SK-N-SH (cell line): Measurements from ENCODE around the gene AGK. TPM values are rescaled to one million over a fixed set of nuclear protein-coding genes. Genes with fewer than 3 reads are reported as not detected.

ENCODE experiments used
- CTCF ChIA-PET: fragments of 300-600, 350-600 bp; formaldehyde crosslinking; extraction: SDS; loops from one replicate; lab custom pipeline; 2021; lab: Yijun Ruan, JAX
- POLR2A ChIA-PET: fragments of 350-600 bp; sonication (Branson Sonifier 250); formaldehyde crosslinking; extraction: SDS; loops from one replicate; lab custom pipeline; 2020; ENCODE audit warnings: antibody characterized with exemption, inconsistent platforms; lab: Yijun Ruan, JAX
- DNase-seq: peaks from one replicate; pipeline ENCODE4 v3.0.0; 2012
- H2AFZ ChIP-seq: fragments of 200-600 bp; sonication (generic); 2 replicates; pipeline ENCODE4 v1.8.1; 2016; ENCODE audit warnings: antibody characterized with exemption, mild to moderate bottlenecking, low read depth
- H3F3A ChIP-seq: fragments of 200-600 bp; sonication (generic); replicated peaks from 2 replicates; pipeline ENCODE3; 2016; ENCODE audit warnings: antibody characterized with exemption, mild to moderate bottlenecking; ENCODE audit not compliant: insufficient read depth
- H3K27ac ChIP-seq, 2 experiments: fragments of 200-500 bp in 1 of 2; fragments of 200-600 bp in 1 of 2; sonication (Bioruptor generic) in 1 of 2; sonication (generic), shearing (Covaris generic) in 1 of 2; 2 replicates each; pipeline versions ENCODE4 v1.5.1 to v1.6.1; 2014 to 2016; ENCODE audit warnings: low read depth in 2 of 2, inconsistent platforms in 1 of 2, low read length in 1 of 2, mild to moderate bottlenecking in 1 of 2, mixed read lengths in 1 of 2
- H3K27me3 ChIP-seq: fragments of 200-600 bp; sonication (generic), shearing (Covaris generic); 2 replicates; pipeline ENCODE4 v1.6.1; 2016; ENCODE audit warnings: mixed run types; ENCODE audit not compliant: insufficient read depth
- H3K36me3 ChIP-seq, 2 experiments: fragments of 200-500 bp in 1 of 2; fragments of 200-600 bp in 1 of 2; sonication (Bioruptor generic) in 1 of 2; sonication (generic) in 1 of 2; replicated peaks in 1 of 2; 2 replicates each; pipeline versions ENCODE3 to v1.5.1; 2014 to 2016; ENCODE audit warnings: low read length in 1 of 2, mild to moderate bottlenecking in 1 of 2; ENCODE audit not compliant: insufficient read depth in 2 of 2, control insufficient read depth in 1 of 2
- H3K4me1 ChIP-seq, 2 experiments: fragments of 200-500 bp in 1 of 2; fragments of 200-600 bp in 1 of 2; sonication (Bioruptor generic) in 1 of 2; sonication (generic), shearing (Covaris generic) in 1 of 2; 2 replicates each; pipeline versions ENCODE4 v1.5.1 to v1.6.1; 2014 to 2016; ENCODE audit warnings: low read depth in 1 of 2, low read length in 1 of 2, mixed run types in 1 of 2; ENCODE audit not compliant: insufficient read depth in 2 of 2, control insufficient read depth in 1 of 2
- H3K4me2 ChIP-seq: fragments of 200-600 bp; sonication (generic), shearing (Covaris generic); 2 replicates; pipeline ENCODE4 v1.6.1; 2017; ENCODE audit warnings: mixed run types
- H3K4me3 ChIP-seq, 2 experiments: fragments of 200-500 bp in 1 of 2; fragments of 200-600 bp in 1 of 2; sonication (Bioruptor generic) in 1 of 2; sonication (generic), shearing (Covaris generic) in 1 of 2; 2 replicates each; pipeline versions ENCODE4 v1.5.1 to v1.8.1; 2014 to 2016; ENCODE audit warnings: low read depth in 2 of 2, inconsistent platforms in 1 of 2, low read length in 1 of 2, mild to moderate bottlenecking in 1 of 2, mixed read lengths in 1 of 2, moderate library complexity in 1 of 2
- H3K79me2 ChIP-seq: fragments of 200-600 bp; sonication (generic); 2 replicates; pipeline ENCODE4 v1.8.1; 2017; ENCODE audit warnings: mild to moderate bottlenecking; ENCODE audit not compliant: insufficient read depth
- H3K9ac ChIP-seq: fragments of 200-600 bp; sonication (generic); 2 replicates; pipeline ENCODE4 v1.6.1; 2017; ENCODE audit warnings: mixed run types
- H3K9me2 ChIP-seq: fragments of 200-600 bp; sonication (generic); 2 replicates; pipeline ENCODE4 v1.6.1; 2017; ENCODE audit warnings: mixed run types
- H3K9me3 ChIP-seq: fragments of 200-600 bp; sonication (generic); 2 replicates; pipeline ENCODE4 v1.6.1; 2017; ENCODE audit warnings: mixed run types, mild to moderate bottlenecking, moderate library complexity
- H4K20me1 ChIP-seq: fragments of 200-600 bp; sonication (generic); 2 replicates; pipeline ENCODE4 v1.6.1; 2017; ENCODE audit warnings: mild to moderate bottlenecking, mixed run types; ENCODE audit not compliant: insufficient read depth
- CHD2 ChIP-seq: fragments of 150-350 bp; IDR thresholded peaks from 2 replicates; pipeline ENCODE4 v1.6.1; 2018; ENCODE audit warnings: low read length; ENCODE audit not compliant: partially characterized antibody
- EP300 ChIP-seq, 2 experiments: IDR thresholded peaks; 2 replicates each; pipeline versions ENCODE4 v1.4.0 to v1.6.1; 2012; ENCODE audit warnings: borderline replicate concordance in 1 of 2, low read depth in 1 of 2, low read length in 1 of 2
- EZH2phosphoT487 ChIP-seq: fragments of 200-600 bp; sonication (generic); IDR thresholded peaks from 2 replicates; pipeline ENCODE4 v1.6.1; 2017; ENCODE audit warnings: low read depth, mixed run types, mild to moderate bottlenecking, antibody characterized with exemption, moderate library complexity, borderline replicate concordance
- FOXM1 ChIP-seq: IDR thresholded peaks from 2 replicates; pipeline ENCODE4 v1.4.0; 2012; ENCODE audit warnings: low read depth, mild to moderate bottlenecking
- JUND ChIP-seq: IDR thresholded peaks from 2 replicates; pipeline ENCODE4 v1.4.0; 2012
- NFIC ChIP-seq: IDR thresholded peaks from 2 replicates; pipeline ENCODE4 v1.4.0; 2012; ENCODE audit warnings: borderline replicate concordance
- POLR2AphosphoS5 ChIP-seq: IDR thresholded peaks from 2 replicates; pipeline ENCODE4 v1.6.1; 2012; ENCODE audit warnings: low read depth, low read length
- RAD21 ChIP-seq: IDR thresholded peaks from 2 replicates; pipeline ENCODE4 v1.6.1; 2012; ENCODE audit warnings: mild to moderate bottlenecking, low read length
- RCOR1 ChIP-seq: fragments of 150-350 bp; IDR thresholded peaks from 2 replicates; pipeline ENCODE4 v1.6.1; 2017; ENCODE audit warnings: antibody characterized with exemption, low read length
- RFX5 ChIP-seq: IDR thresholded peaks from 2 replicates; pipeline ENCODE4 v1.6.1; 2012; ENCODE audit warnings: mild to moderate bottlenecking, improper control_type of control experiment, low read length
- RXRA ChIP-seq: IDR thresholded peaks from 2 replicates; pipeline ENCODE4 v1.4.0; 2012; ENCODE audit warnings: low read depth, mild to moderate bottlenecking, borderline replicate concordance
- SIN3A ChIP-seq: IDR thresholded peaks from 2 replicates; pipeline ENCODE4 v1.6.1; 2012; ENCODE audit warnings: low read depth, mild to moderate bottlenecking, low read length, moderate library complexity, borderline replicate concordance
- TAF1 ChIP-seq: IDR thresholded peaks from 2 replicates; pipeline ENCODE4 v1.6.1; 2012; ENCODE audit warnings: low read depth, mild to moderate bottlenecking, low read length, moderate library complexity, borderline replicate concordance
- TCF12 ChIP-seq: IDR thresholded peaks from 2 replicates; pipeline ENCODE4 v1.4.0; 2012
- YY1 ChIP-seq: IDR thresholded peaks from 2 replicates; pipeline ENCODE4 v1.4.0; 2012; ENCODE audit warnings: low read depth, mild to moderate bottlenecking
- WGBS: methylation state at CpG from one replicate; pipeline ENCODE4 v1.1.6; 2017; ENCODE audit warnings: low lambda C conversion rate; 5-methylcytosine and 5-hydroxymethylcytosine counted together
- polyA plus RNA-seq, 3 experiments: library from polyadenylated mRNA; depleted of rRNA; stranded (reverse); fragments of >200 nt; gene quantifications; 2 replicates each; pipeline ENCODE4 v1.2.3, GENCODE V29; 2012
- TF ChIP-seq, protein P1 (sequence below): IDR thresholded peaks from 2 replicates; pipeline ENCODE4 v1.4.0; 2012; ENCODE audit warnings: low read depth, borderline replicate concordance
- TF ChIP-seq, protein P2 (sequence below): IDR thresholded peaks from 2 replicates; pipeline ENCODE4 v1.4.0; 2012; ENCODE audit warnings: low read depth, borderline replicate concordance
- TF ChIP-seq, protein P3 (sequence below): fragments of 200-600 bp; sonication (generic); IDR thresholded peaks from 2 replicates; pipeline ENCODE4 v1.6.1; 2017; ENCODE audit warnings: antibody characterized with exemption, mild to moderate bottlenecking, moderate library complexity
- TF ChIP-seq, protein P4 (sequence below): IDR thresholded peaks from 2 replicates; pipeline ENCODE4 v1.6.1; 2012; ENCODE audit warnings: mild to moderate bottlenecking, low read depth, low read length, moderate library complexity
- TF ChIP-seq, protein P5 (sequence below): fragments of 150-350 bp; IDR thresholded peaks from 2 replicates; pipeline ENCODE4 v1.6.1; 2017; ENCODE audit warnings: antibody characterized with exemption, low read length, low read depth, borderline replicate concordance

AGK gene
- polyA plus RNA-seq, 1 of the 3 experiments (the other 2 are of a cell fraction): 45.7 TPM

DNA sequence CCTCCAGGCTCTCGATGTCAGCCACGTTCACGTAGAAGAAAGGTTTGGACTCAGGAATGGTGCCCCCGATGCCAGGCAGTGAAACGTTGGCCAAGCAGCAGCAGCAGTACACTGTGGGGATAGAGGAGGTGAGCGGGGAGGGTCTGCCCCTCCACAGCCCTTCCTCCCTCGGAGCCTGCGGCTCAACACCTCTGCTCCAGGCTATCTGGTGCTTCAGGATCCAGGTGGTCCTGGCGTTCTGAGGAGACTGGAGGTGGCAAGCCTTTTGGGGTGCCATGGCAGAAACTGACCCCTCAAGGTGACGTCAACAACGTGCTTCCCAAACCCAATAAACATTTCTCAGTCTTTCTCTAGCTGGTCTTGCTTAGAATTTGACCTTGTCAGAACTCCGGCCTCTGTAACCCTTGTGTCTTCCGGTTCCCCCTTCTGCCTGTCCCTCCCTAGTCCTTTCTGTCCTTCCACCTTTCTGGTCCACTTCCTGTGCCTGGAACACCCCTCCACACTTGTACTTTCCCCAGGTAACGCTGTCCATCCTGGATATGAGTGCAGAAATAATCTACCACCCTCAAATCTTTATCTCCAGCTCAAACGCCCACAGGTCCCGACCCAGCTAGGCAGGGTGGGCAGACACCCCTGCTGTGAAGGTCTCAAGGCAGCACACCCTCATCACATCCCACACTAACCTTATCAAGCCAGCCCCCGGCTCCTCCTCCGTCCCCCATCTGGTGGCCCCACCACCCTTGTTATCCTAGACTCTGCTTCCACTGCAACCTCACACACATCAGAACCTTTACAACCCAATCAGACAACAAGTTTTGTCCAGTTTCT lies 114.2 kb downstream of the AGK start (continued):
- TF ChIP-seq FOXM1 (no peak), RCOR1 (no peak)

DNA sequence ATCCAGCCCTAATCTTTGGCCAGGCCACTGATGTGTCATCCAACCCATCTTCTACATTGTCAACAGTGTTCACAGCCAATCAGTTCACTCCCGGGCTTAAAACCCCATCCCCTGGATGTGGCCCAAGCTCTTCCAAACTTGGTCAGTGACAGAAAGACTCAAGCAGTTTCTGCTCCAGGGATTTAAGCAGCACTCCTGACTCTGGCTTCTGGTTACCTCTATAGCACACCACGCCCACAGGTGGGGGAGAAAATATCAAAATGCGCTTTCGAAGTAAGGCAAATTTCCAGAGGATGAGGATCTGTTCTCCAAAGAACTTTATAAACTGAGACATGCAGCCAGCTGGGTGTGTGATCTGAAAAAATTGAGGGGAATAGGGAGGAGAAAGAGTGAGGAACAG lies 114.9 kb downstream of the AGK start:
- peaks cover 29 to 48% of the 10 kb centered on the region in 2 experiments for H3K36me3 ChIP-seq
- no peak overlapping the region for H3K9ac ChIP-seq
- 97% methylated on average over 4 of the region's 4 CpGs for WGBS
- TF ChIP-seq, protein P1, sequence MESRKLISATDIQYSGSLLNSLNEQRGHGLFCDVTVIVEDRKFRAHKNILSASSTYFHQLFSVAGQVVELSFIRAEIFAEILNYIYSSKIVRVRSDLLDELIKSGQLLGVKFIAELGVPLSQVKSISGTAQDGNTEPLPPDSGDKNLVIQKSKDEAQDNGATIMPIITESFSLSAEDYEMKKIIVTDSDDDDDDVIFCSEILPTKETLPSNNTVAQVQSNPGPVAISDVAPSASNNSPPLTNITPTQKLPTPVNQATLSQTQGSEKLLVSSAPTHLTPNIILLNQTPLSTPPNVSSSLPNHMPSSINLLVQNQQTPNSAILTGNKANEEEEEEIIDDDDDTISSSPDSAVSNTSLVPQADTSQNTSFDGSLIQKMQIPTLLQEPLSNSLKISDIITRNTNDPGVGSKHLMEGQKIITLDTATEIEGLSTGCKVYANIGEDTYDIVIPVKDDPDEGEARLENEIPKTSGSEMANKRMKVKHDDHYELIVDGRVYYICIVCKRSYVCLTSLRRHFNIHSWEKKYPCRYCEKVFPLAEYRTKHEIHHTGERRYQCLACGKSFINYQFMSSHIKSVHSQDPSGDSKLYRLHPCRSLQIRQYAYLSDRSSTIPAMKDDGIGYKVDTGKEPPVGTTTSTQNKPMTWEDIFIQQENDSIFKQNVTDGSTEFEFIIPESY: no peak
- no peak for TF ChIP-seq JUND
- no peak for TF ChIP-seq RCOR1
- no peak for TF ChIP-seq RAD21
- TF ChIP-seq YY1: no peak
- no peak for TF ChIP-seq SIN3A
- TF ChIP-seq, protein P2, sequence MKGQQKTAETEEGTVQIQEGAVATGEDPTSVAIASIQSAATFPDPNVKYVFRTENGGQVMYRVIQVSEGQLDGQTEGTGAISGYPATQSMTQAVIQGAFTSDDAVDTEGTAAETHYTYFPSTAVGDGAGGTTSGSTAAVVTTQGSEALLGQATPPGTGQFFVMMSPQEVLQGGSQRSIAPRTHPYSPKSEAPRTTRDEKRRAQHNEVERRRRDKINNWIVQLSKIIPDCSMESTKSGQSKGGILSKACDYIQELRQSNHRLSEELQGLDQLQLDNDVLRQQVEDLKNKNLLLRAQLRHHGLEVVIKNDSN: no peak
- TF ChIP-seq EP300 (IDR thresholded peaks at IDR 0.05; ENCODE audit: borderline replicate concordance in 1 of 2, low read depth in 1 of 2, low read length in 1 of 2): no peak
- no peak for TF ChIP-seq TAF1
- no peak for TF ChIP-seq RXRA
- TF ChIP-seq RFX5: no peak
- TF ChIP-seq NFIC: no peak
- TF ChIP-seq POLR2AphosphoS5: no peak
- no peak for TF ChIP-seq EZH2phosphoT487
- TF ChIP-seq, protein P3, sequence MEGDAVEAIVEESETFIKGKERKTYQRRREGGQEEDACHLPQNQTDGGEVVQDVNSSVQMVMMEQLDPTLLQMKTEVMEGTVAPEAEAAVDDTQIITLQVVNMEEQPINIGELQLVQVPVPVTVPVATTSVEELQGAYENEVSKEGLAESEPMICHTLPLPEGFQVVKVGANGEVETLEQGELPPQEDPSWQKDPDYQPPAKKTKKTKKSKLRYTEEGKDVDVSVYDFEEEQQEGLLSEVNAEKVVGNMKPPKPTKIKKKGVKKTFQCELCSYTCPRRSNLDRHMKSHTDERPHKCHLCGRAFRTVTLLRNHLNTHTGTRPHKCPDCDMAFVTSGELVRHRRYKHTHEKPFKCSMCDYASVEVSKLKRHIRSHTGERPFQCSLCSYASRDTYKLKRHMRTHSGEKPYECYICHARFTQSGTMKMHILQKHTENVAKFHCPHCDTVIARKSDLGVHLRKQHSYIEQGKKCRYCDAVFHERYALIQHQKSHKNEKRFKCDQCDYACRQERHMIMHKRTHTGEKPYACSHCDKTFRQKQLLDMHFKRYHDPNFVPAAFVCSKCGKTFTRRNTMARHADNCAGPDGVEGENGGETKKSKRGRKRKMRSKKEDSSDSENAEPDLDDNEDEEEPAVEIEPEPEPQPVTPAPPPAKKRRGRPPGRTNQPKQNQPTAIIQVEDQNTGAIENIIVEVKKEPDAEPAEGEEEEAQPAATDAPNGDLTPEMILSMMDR: no peak
- TF ChIP-seq, protein P4, sequence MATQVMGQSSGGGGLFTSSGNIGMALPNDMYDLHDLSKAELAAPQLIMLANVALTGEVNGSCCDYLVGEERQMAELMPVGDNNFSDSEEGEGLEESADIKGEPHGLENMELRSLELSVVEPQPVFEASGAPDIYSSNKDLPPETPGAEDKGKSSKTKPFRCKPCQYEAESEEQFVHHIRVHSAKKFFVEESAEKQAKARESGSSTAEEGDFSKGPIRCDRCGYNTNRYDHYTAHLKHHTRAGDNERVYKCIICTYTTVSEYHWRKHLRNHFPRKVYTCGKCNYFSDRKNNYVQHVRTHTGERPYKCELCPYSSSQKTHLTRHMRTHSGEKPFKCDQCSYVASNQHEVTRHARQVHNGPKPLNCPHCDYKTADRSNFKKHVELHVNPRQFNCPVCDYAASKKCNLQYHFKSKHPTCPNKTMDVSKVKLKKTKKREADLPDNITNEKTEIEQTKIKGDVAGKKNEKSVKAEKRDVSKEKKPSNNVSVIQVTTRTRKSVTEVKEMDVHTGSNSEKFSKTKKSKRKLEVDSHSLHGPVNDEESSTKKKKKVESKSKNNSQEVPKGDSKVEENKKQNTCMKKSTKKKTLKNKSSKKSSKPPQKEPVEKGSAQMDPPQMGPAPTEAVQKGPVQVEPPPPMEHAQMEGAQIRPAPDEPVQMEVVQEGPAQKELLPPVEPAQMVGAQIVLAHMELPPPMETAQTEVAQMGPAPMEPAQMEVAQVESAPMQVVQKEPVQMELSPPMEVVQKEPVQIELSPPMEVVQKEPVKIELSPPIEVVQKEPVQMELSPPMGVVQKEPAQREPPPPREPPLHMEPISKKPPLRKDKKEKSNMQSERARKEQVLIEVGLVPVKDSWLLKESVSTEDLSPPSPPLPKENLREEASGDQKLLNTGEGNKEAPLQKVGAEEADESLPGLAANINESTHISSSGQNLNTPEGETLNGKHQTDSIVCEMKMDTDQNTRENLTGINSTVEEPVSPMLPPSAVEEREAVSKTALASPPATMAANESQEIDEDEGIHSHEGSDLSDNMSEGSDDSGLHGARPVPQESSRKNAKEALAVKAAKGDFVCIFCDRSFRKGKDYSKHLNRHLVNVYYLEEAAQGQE: no peak
- TF ChIP-seq TCF12: no peak
- no peak for TF ChIP-seq CHD2
- TF ChIP-seq, protein P5, sequence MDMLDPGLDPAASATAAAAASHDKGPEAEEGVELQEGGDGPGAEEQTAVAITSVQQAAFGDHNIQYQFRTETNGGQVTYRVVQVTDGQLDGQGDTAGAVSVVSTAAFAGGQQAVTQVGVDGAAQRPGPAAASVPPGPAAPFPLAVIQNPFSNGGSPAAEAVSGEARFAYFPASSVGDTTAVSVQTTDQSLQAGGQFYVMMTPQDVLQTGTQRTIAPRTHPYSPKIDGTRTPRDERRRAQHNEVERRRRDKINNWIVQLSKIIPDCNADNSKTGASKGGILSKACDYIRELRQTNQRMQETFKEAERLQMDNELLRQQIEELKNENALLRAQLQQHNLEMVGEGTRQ: no peak
- DNase-seq: no peak
- H4K20me1 ChIP-seq: no peaks in the 10 kb centered on the region
- no peaks in the 10 kb centered on the region for H3K27me3 ChIP-seq
- no peak overlapping the region for H3K4me3 ChIP-seq
- ChIA-PET CTCF (interaction anchor here (1.0 to 7.9 kb wide), 4 partner anchors 9 to 49 kb away, joined by 3 to 39 read pairs (median 7); no protein-coding TSS in a partner anchor), POLR2A (no interaction called here)
- no peak overlapping the region for H2AFZ ChIP-seq
- H3F3A ChIP-seq: no peaks in the 10 kb centered on the region
- H3K9me3 ChIP-seq: no peaks in the 10 kb centered on the region
- no peaks in the 10 kb centered on the region for H3K9me2 ChIP-seq
- H3K79me2 ChIP-seq: no peaks in the 10 kb centered on the region
- H3K27ac ChIP-seq: no peak overlapping the region
- no peak overlapping the region for H3K4me2 ChIP-seq
- no peaks in the 10 kb centered on the region for H3K4me1 ChIP-seq
